Keratinocyte (primary cell): ENCODE measurements around the gene ZNF680. TPM values are rescaled to one million over a fixed set of nuclear protein-coding genes. Genes with fewer than 3 reads are reported as not detected.

Experiments
- DNase-seq: peaks from one replicate; pipeline ENCODE4 v3.0.0-alpha.2; 2011; ENCODE audit warnings: low read depth, missing footprints, low spot score
- FAIRE-seq: peaks from 2 replicates; lab custom pipeline; 2011; peaks lifted over from hg19 to GRCh38; lab: Jason Lieb, UNC
- H2AFZ ChIP-seq: 2 replicates; pipeline ENCODE4 v1.6.0; 2012; ENCODE audit warnings: low read length, control low read depth, inconsistent platforms; ENCODE audit not compliant: control insufficient read depth
- H3K27ac ChIP-seq: 2 replicates; pipeline ENCODE4 v1.5.1; 2011; ENCODE audit warnings: low read length; ENCODE audit not compliant: control insufficient read depth, insufficient read depth
- H3K27me3 ChIP-seq: 3 replicates; pipeline ENCODE4 v1.6.0; 2011; ENCODE audit warnings: low read length; ENCODE audit not compliant: control insufficient read depth, insufficient read depth; ENCODE audit errors: extremely low read depth
- H3K36me3 ChIP-seq, 2 experiments: 2 replicates in 1 of 2; 3 replicates in 1 of 2; pipeline ENCODE4 v1.5.1; 2011; ENCODE audit warnings: low read length in 2 of 2, mild to moderate bottlenecking in 1 of 2; ENCODE audit not compliant: control insufficient read depth in 2 of 2, insufficient read depth in 2 of 2; ENCODE audit errors: extremely low read depth in 1 of 2
- H3K4me1 ChIP-seq: 3 replicates; pipeline ENCODE4 v1.5.1; 2011; ENCODE audit warnings: low read length; ENCODE audit not compliant: control insufficient read depth, insufficient read depth; ENCODE audit errors: extremely low read depth
- H3K4me2 ChIP-seq: 3 replicates; pipeline ENCODE4 v1.6.0; 2011; ENCODE audit warnings: low read depth, low read length; ENCODE audit not compliant: control insufficient read depth, insufficient read depth; ENCODE audit errors: extremely low read depth
- H3K4me3 ChIP-seq, 3 experiments: fragments of 200-600 bp in 1 of 3; sonication (generic) in 1 of 3; 2 replicates in 2 of 3; 3 replicates in 1 of 3; pipeline ENCODE4 v1.5.1; 2011 to 2016; ENCODE audit warnings: low read length in 3 of 3, mild to moderate bottlenecking in 3 of 3, control low read depth in 2 of 3, inconsistent platforms in 1 of 3, low read depth in 1 of 3, mixed read lengths in 1 of 3, mixed run types in 1 of 3, moderate library complexity in 1 of 3; ENCODE audit not compliant: control insufficient read depth in 2 of 3, insufficient read depth in 2 of 3; ENCODE audit errors: extremely low read depth in 1 of 3
- H3K79me2 ChIP-seq: 2 replicates; pipeline ENCODE4 v1.6.0; 2012; ENCODE audit warnings: low read length; ENCODE audit not compliant: control insufficient read depth, insufficient read depth
- H3K9ac ChIP-seq: 3 replicates; pipeline ENCODE4 v1.6.0; 2011; ENCODE audit warnings: low read length; ENCODE audit not compliant: control insufficient read depth, insufficient read depth; ENCODE audit errors: extremely low read depth
- H3K9me1 ChIP-seq: 3 replicates; pipeline ENCODE4 v1.6.0; 2011; ENCODE audit warnings: low read length; ENCODE audit not compliant: control insufficient read depth, insufficient read depth; ENCODE audit errors: extremely low read depth
- H3K9me3 ChIP-seq: 2 replicates; pipeline ENCODE4 v1.5.1; 2012; ENCODE audit warnings: low read depth, low read length; ENCODE audit not compliant: control insufficient read depth
- H4K20me1 ChIP-seq: 3 replicates; pipeline ENCODE4 v1.6.0; 2011; ENCODE audit warnings: low read length; ENCODE audit not compliant: control insufficient read depth, insufficient read depth; ENCODE audit errors: extremely low read depth
- CTCF ChIP-seq, 3 experiments: IDR thresholded peaks in 1 of 3; conservative IDR thresholded peaks in 1 of 3; optimal IDR thresholded peaks in 1 of 3; 2 replicates in 2 of 3; 3 replicates in 1 of 3; pipeline versions ENCODE3 to v1.5.1; 2011; ENCODE audit warnings: low read length in 3 of 3, mild to moderate bottlenecking in 3 of 3, moderate library complexity in 2 of 3, control low read depth in 1 of 3, inconsistent platforms in 1 of 3; ENCODE audit not compliant: insufficient read depth in 2 of 3; ENCODE audit errors: extremely low read depth in 1 of 3
- EZH2 ChIP-seq: IDR thresholded peaks from one replicate; pipeline ENCODE4 v1.6.1; 2012; ENCODE audit warnings: inconsistent platforms, mild to moderate bottlenecking, low read length, moderate library complexity
- dilution Hi-C: fragments of 300-500 bp; cut with MboI; formaldehyde crosslinking; loops from one replicate; pipeline ENCODE4 v1.7.0; 2020; ENCODE audit warnings: low sequenced_read_pairs; ENCODE audit not compliant: extremely low pct_ligation_motif_present
- polyA plus RNA-seq, 5 experiments: library from polyadenylated mRNA; depleted of rRNA in 3 of 5; stranded (reverse) in 3 of 5; stranded (forward) in 1 of 5; unstranded in 1 of 5; fragments of >200 nt; gene quantifications; 1 replicate in 1 of 5; 2 replicates in 3 of 5; 3 replicates in 1 of 5; pipeline versions ENCODE4 v1.2.1 to v1.2.3, GENCODE V29; 2011 to 2012; ENCODE audit warnings: missing spikeins in 2 of 5, low read depth in 1 of 5, low replicate concordance in 1 of 5

ZNF680 gene
- polyA plus RNA-seq, 1 donor (not counting 4 experiments of a cell fraction or from before 2014, with no cell fraction given), result 4.5 TPM

DNA sequence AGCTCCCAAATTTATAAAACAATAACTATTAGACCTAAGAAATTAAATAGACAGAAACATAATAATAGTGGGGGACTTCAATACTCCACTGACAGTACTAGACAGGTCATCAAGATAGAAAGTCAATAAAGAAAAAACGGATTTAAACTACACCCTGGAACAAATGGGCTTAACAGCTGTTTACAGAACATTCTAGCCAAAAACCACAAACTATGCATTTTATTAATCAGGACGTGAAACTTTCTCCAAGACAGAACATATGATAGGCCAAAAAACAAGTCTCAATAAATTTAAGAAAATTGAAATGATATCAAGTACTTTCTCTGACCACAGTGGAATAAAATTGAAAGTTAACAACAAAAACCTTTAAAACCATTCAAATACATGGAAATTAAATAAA lies 46.4 kb downstream of the ZNF680 start:
- Histone ChIP-seq H3K9ac (no peak overlapping the region), H3K79me2 (peaks cover 2% of the 10 kb centered on the region), H3K27me3 (no peaks in the 10 kb centered on the region), H3K4me3 (no peak overlapping the region), H3K4me2 (no peak overlapping the region), H4K20me1 (no peaks in the 10 kb centered on the region), H3K36me3 (peaks cover 0 to 3% of the 10 kb centered on the region in 2 experiments), H3K27ac (no peak overlapping the region), H2AFZ (no peak overlapping the region), H3K9me3 (peaks cover 12% of the 10 kb centered on the region), H3K9me1 (no peaks in the 10 kb centered on the region), H3K4me1 (no peaks in the 10 kb centered on the region)
- TF ChIP-seq EZH2 (no peak), CTCF (optimal IDR thresholded peaks at IDR 0.05 in 1 of 3, IDR thresholded peaks at IDR 0.05 in 1 of 3, conservative IDR thresholded peaks at IDR 0.05 in 1 of 3; ENCODE audit: extremely low read depth in 1 of 3, insufficient read depth in 2 of 3, low read length in 3 of 3) (no peak)
- dilution Hi-C loops, result no loop called here
- FAIRE-seq, result no peak
- DNase-seq, result no peak

GRCh38 chr7:64515781-64516180 lies 47.1 kb downstream of the ZNF680 start:
- no peaks in the 10 kb centered on the region for H3K36me3 ChIP-seq
- no peaks in the 10 kb centered on the region for H4K20me1 ChIP-seq
- TF ChIP-seq CTCF (optimal IDR thresholded peaks at IDR 0.05 in 1 of 3, IDR thresholded peaks at IDR 0.05 in 1 of 3, conservative IDR thresholded peaks at IDR 0.05 in 1 of 3; ENCODE audit: extremely low read depth in 1 of 3, insufficient read depth in 2 of 3, low read length in 3 of 3) (no peak), EZH2 (no peak)
- FAIRE-seq, result no peak
- dilution Hi-C loops, result no loop called here
- no peaks in the 10 kb centered on the region for H3K27me3 ChIP-seq
- H3K4me1 ChIP-seq, result no peaks in the 10 kb centered on the region
- H3K4me2 ChIP-seq, result no peak overlapping the region
- H3K9me3 ChIP-seq, result peaks cover 8% of the 10 kb centered on the region
- H3K4me3 ChIP-seq, result no peak overlapping the region
- peaks cover 2% of the 10 kb centered on the region for H3K79me2 ChIP-seq
- no peak overlapping the region for H2AFZ ChIP-seq
- no peak overlapping the region for H3K9ac ChIP-seq
- H3K9me1 ChIP-seq, result no peaks in the 10 kb centered on the region
- H3K27ac ChIP-seq, result no peak overlapping the region
- DNase-seq, result no peak
